ENCODE results near the gene ERC1. TPM values are rescaled to one million over a fixed set of nuclear protein-coding genes. Genes with fewer than 3 reads are reported as not detected.

ERC1 gene
- total RNA-seq, 4 donors from 2014 or later = 28.5 to 71.7 (median 38.5) TPM

DNA sequence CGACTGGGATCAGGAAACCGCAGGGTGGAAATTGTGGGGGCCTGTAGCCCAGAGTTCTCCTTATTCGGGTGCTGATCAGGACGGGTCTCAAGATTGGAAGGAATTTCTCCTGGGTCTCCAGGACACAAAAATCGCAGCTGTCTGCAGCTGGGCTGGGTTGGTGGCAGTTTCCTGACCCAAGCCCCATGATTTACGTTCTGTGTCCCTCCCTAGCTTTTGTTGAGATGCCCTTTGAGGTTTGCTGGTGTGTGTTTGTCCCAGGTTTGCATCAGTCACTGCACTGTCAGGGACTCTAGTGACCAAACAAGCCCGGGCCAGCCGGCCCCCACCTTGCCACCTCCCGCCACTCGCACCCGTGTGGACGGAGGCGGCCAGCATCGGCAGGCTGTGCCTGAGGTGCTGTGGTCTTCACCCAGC is 513.9 kb downstream of the ERC1 start:
- 72% methylated on average over 14 of the region's 14 CpGs for WGBS
- no peaks in the 10 kb centered on the region for H3K36me3 ChIP-seq
- H3K4me1 ChIP-seq = peaks cover 3% of the 10 kb centered on the region
- TF ChIP-seq POLR2A (IDR thresholded peaks at IDR 0.05) (no peak), EP300 (IDR thresholded peaks at IDR 0.05) (no peak), POLR2AphosphoS5 (IDR thresholded peaks at IDR 0.05) (no peak)
- TF ChIP-seq, protein P1, sequence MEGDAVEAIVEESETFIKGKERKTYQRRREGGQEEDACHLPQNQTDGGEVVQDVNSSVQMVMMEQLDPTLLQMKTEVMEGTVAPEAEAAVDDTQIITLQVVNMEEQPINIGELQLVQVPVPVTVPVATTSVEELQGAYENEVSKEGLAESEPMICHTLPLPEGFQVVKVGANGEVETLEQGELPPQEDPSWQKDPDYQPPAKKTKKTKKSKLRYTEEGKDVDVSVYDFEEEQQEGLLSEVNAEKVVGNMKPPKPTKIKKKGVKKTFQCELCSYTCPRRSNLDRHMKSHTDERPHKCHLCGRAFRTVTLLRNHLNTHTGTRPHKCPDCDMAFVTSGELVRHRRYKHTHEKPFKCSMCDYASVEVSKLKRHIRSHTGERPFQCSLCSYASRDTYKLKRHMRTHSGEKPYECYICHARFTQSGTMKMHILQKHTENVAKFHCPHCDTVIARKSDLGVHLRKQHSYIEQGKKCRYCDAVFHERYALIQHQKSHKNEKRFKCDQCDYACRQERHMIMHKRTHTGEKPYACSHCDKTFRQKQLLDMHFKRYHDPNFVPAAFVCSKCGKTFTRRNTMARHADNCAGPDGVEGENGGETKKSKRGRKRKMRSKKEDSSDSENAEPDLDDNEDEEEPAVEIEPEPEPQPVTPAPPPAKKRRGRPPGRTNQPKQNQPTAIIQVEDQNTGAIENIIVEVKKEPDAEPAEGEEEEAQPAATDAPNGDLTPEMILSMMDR (IDR thresholded peaks at IDR 0.05) = no peak
- no peaks in the 10 kb centered on the region for H3K27me3 ChIP-seq
- H3K4me3 ChIP-seq = no peak overlapping the region
- no peaks in the 10 kb centered on the region for H3K9me3 ChIP-seq
- H3K27ac ChIP-seq = no peak overlapping the region
- no peak for DNase-seq (ENCODE audit: low spot score in 2 of 2)

DNA sequence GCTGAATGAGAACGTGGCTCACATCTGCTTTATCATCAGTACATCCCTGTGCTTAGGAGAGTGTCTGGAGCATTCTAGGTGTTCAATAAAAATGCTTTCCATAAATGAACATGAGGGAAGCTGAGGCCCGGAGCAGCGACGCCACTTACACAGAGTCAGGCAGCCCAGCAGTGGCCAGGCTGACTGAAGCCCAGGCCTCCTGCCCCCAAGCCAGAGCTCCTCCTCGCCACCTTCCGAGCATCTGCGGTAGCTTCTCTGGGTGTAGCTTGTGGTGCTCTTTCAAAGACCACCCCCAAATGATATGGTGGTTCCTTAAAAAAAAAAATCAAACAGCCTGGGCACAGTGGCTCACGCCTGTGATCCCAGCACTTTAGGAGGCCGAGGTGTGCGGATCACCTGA is 514.6 kb downstream of the ERC1 start:
- Histone ChIP-seq H3K4me3 (no peak overlapping the region), H3K4me1 (peaks cover 3% of the 10 kb centered on the region), H3K36me3 (no peaks in the 10 kb centered on the region), H3K27me3 (no peaks in the 10 kb centered on the region), H3K27ac (no peak overlapping the region), H3K9me3 (no peaks in the 10 kb centered on the region)
- DNase-seq (ENCODE audit: low spot score in 2 of 2) = no peak
- 94% methylated on average over 10 of the region's 10 CpGs for WGBS
- no peak for TF ChIP-seq POLR2AphosphoS5 (IDR thresholded peaks at IDR 0.05)
- no peak for TF ChIP-seq POLR2A (IDR thresholded peaks at IDR 0.05)
- no peak for TF ChIP-seq EP300 (IDR thresholded peaks at IDR 0.05)

DNA sequence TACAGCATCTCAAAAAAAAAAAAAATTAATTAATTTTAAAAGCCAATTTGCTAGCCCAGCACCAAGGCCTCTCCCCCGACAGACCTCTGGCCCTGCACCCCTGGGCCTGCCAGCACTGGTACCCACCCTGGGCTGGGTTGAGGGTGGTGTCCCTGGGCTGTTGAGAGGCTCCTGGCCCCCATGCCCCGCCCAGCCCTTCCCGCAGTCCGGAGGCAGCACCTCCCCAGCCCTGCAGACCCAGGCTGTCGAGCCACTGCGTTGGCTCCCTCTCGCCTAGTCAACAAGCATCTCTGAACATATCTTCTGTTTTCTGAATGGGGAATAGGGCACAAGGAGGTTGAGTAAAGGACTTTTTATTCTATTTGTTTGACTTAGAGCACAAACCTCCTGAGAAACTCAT is 516.3 kb downstream of the ERC1 start:
- Histone ChIP-seq H3K4me3 (no peak overlapping the region), H3K27me3 (no peaks in the 10 kb centered on the region), H3K36me3 (no peaks in the 10 kb centered on the region), H3K27ac (no peak overlapping the region), H3K9me3 (no peaks in the 10 kb centered on the region), H3K4me1 (peaks cover 3% of the 10 kb centered on the region)
- WGBS = 82% methylated on average over 7 of the region's 7 CpGs
- no peak for DNase-seq (ENCODE audit: low spot score in 2 of 2)
- TF ChIP-seq POLR2A (IDR thresholded peaks at IDR 0.05) = no peak
- TF ChIP-seq, protein P1 (IDR thresholded peaks at IDR 0.05) = no peak

DNA sequence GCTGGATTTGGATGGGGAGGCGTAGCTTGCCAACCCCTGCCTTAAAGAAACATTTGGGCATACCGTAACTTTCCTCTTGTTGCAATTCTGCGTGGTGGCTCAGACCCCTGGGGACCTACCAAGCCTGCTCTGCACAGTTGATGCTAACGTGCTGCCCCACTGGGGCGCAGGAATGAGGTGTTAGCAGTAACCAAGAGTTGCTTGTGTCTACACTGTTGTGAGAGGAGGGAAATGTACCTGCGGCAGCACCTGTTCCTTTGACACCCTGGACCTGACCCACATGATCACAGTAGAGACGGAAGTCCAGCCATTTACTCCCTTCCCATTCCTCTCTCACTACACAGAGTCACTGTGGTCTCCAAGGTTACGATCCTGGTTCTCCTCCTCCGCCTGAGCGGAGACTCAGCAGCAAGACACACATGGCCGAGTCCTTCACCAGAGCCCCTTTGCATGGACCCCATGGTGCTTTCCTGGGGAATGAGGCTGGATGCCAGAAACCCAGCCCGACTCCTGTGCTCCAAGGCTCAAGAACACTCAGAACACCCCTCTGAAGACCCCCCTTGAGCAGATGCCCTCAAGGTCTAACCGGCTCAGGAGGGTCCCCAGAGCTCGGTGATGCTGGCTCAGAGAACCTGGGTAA is 518.5 kb downstream of the ERC1 start:
- Histone ChIP-seq H3K27me3 (no peaks in the 10 kb centered on the region), H3K4me3 (no peak overlapping the region), H3K4me1 (no peaks in the 10 kb centered on the region), H3K27ac (no peak overlapping the region), H3K36me3 (no peaks in the 10 kb centered on the region), H3K9me3 (no peaks in the 10 kb centered on the region)
- WGBS = 81% methylated on average over 11 of the region's 14 CpGs
- DNase-seq (ENCODE audit: low spot score in 2 of 2) = peak in 1 of 2 donors; percentile 37
- TF ChIP-seq, protein P1 (IDR thresholded peaks at IDR 0.05) = no peak
- TF ChIP-seq POLR2AphosphoS5 (IDR thresholded peaks at IDR 0.05) = no peak
- no peak for TF ChIP-seq EP300 (IDR thresholded peaks at IDR 0.05)
- TF ChIP-seq POLR2A (IDR thresholded peaks at IDR 0.05) = no peak

DNA sequence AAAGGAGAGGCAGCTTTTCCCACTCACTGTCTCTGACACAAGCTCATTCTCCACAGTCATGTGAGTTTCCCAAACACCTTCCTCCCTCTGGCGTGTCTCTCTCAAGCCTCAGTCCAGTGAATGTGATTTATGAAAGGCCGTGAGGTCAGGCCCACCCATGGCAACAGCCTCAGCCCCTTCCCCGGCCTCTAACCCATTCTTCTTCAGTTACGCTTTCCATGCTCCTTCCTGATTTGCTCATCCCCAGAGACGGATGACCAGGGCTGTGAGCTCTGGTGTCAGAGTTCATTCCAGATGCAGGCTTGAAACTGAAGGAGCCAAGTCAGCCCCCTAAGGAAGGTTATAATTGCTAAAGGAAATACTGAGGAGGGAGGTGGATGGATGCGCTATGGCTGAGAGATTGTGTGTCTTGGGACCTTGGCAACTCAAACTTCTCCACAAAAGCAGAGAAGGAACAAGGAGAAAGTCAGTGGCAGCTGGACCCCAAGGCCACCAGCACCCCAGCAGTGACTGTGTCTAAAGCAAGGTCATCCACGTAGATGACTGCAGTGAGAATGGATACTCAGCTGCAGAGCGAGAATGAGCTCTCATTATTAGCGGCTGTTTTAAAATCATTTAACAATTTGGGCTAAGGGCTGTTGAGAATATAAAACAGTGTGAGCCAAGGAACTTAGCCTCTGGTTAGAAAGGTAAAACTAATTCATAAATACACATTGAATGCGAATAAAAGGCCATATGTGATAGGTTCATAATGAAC is 519.2 kb downstream of the ERC1 start:
- Histone ChIP-seq H3K27ac (no peak overlapping the region), H3K4me1 (no peaks in the 10 kb centered on the region), H3K9me3 (no peaks in the 10 kb centered on the region), H3K4me3 (no peak overlapping the region), H3K27me3 (no peaks in the 10 kb centered on the region), H3K36me3 (no peaks in the 10 kb centered on the region)
- TF ChIP-seq, protein P1 (IDR thresholded peaks at IDR 0.05) = no peak
- no peak for TF ChIP-seq EP300 (IDR thresholded peaks at IDR 0.05)
- no peak for TF ChIP-seq POLR2A (IDR thresholded peaks at IDR 0.05)
- 74% methylated on average over 10 of the region's 10 CpGs for WGBS
- DNase-seq (ENCODE audit: low spot score in 2 of 2) = peak in 1 of 2 donors; percentile 21

Measured in suprapubic skin (tissue), 4 donors.